ENCODE data around the gene FAM185A. TPM values are rescaled to one million over a fixed set of nuclear protein-coding genes. Genes with fewer than 3 reads are reported as not detected.
"Not testable (repeated sequence)": the region's sequence is repeated elsewhere in the genome, so short reads cannot be mapped to it uniquely, and the experiment has no call there.

FAM185A gene
- total RNA-seq, 1 donor from 2014 or later: 9.1 TPM

- no peaks in the 10 kb centered on the region for H3K9me3 Mint-ChIP-seq
- peaks cover 3% of the 10 kb centered on the region for H3K36me3 Mint-ChIP-seq (ENCODE audit: low read depth)
- H3K27me3 Mint-ChIP-seq (ENCODE audit: insufficient read depth): no peaks in the 10 kb centered on the region
- no peaks in the 10 kb centered on the region for H3K4me1 Mint-ChIP-seq (ENCODE audit: low read depth)
- H3K4me3 Mint-ChIP-seq: no peak overlapping the region
- intact Hi-C loops (cut with micrococcal nuclease): no loop called here
- no peak for DNase-seq (ENCODE audit: low spot score)
- no peak overlapping the region for H3K27ac Mint-ChIP-seq
Observed at GRCh38 chr7:102823390-102824119, 74.8 kb downstream of the FAM185A start.

GRCh38 chr7:102828286-102828685 lies 79.5 kb downstream of the FAM185A start:
- DNase-seq (ENCODE audit: low spot score): no peak
- Mint-ChIP-seq H3K9me3 (no peaks in the 10 kb centered on the region), H3K27me3 (ENCODE audit: insufficient read depth) (peaks cover 3% of the 10 kb centered on the region), H3K36me3 (ENCODE audit: low read depth) (peaks cover 3% of the 10 kb centered on the region), H3K4me3 (no peak overlapping the region), H3K27ac (no peak overlapping the region), H3K4me1 (ENCODE audit: low read depth) (no peaks in the 10 kb centered on the region)
- intact Hi-C loops (cut with micrococcal nuclease): no loop called here

GRCh38 chr7:102829075-102829474 lies 80.3 kb downstream of the FAM185A start:
- H3K27me3 Mint-ChIP-seq (ENCODE audit: insufficient read depth): peaks cover 4% of the 10 kb centered on the region
- H3K27ac Mint-ChIP-seq: no peak overlapping the region
- no peak for DNase-seq (ENCODE audit: low spot score)
- H3K36me3 Mint-ChIP-seq (ENCODE audit: low read depth): peaks cover 3% of the 10 kb centered on the region
- intact Hi-C loops (cut with micrococcal nuclease): no loop called here
- no peak overlapping the region for H3K4me3 Mint-ChIP-seq
- H3K4me1 Mint-ChIP-seq (ENCODE audit: low read depth): no peaks in the 10 kb centered on the region
- no peaks in the 10 kb centered on the region for H3K9me3 Mint-ChIP-seq

GRCh38 chr7:102830197-102830596 lies 81.4 kb downstream of the FAM185A start:
- DNase-seq (ENCODE audit: low spot score): no peak
- no peaks in the 10 kb centered on the region for H3K9me3 Mint-ChIP-seq
- intact Hi-C loops (cut with micrococcal nuclease): no loop called here
- no peak overlapping the region for H3K4me3 Mint-ChIP-seq
- no peak overlapping the region for H3K27ac Mint-ChIP-seq
- peaks cover 7% of the 10 kb centered on the region for H3K27me3 Mint-ChIP-seq (ENCODE audit: insufficient read depth)
- H3K36me3 Mint-ChIP-seq (ENCODE audit: low read depth): peaks cover 3% of the 10 kb centered on the region
- H3K4me1 Mint-ChIP-seq (ENCODE audit: low read depth): peaks cover 10% of the 10 kb centered on the region

- Mint-ChIP-seq H3K4me3 (no peak overlapping the region), H3K36me3 (ENCODE audit: low read depth) (peaks cover 2% of the 10 kb centered on the region), H3K4me1 (ENCODE audit: low read depth) (peaks cover 11% of the 10 kb centered on the region), H3K27ac (no peak overlapping the region), H3K27me3 (ENCODE audit: insufficient read depth) (peaks cover 7% of the 10 kb centered on the region), H3K9me3 (no peaks in the 10 kb centered on the region)
- intact Hi-C loops (cut with micrococcal nuclease): no loop called here
- no peak for DNase-seq (ENCODE audit: low spot score)
Observed at GRCh38 chr7:102832674-102833073, 83.9 kb downstream of the FAM185A start.

- H3K27ac Mint-ChIP-seq: no peak overlapping the region
- intact Hi-C loops (cut with micrococcal nuclease): no loop called here
- peaks cover 9% of the 10 kb centered on the region for H3K27me3 Mint-ChIP-seq (ENCODE audit: insufficient read depth)
- no peaks in the 10 kb centered on the region for H3K36me3 Mint-ChIP-seq (ENCODE audit: low read depth)
- no peak overlapping the region for H3K4me3 Mint-ChIP-seq
- no peak for DNase-seq (ENCODE audit: low spot score)
- H3K9me3 Mint-ChIP-seq: no peaks in the 10 kb centered on the region
- peaks cover 11% of the 10 kb centered on the region for H3K4me1 Mint-ChIP-seq (ENCODE audit: low read depth)
Observed at GRCh38 chr7:102833343-102833742, 84.5 kb downstream of the FAM185A start.

- peaks cover 9% of the 10 kb centered on the region for H3K27me3 Mint-ChIP-seq (ENCODE audit: insufficient read depth)
- no peak overlapping the region for H3K27ac Mint-ChIP-seq
- intact Hi-C loops (cut with micrococcal nuclease): no loop called here
- H3K9me3 Mint-ChIP-seq: no peaks in the 10 kb centered on the region
- no peak overlapping the region for H3K4me3 Mint-ChIP-seq
- no peak for DNase-seq (ENCODE audit: low spot score)
- peaks cover 11% of the 10 kb centered on the region for H3K4me1 Mint-ChIP-seq (ENCODE audit: low read depth)
- no peaks in the 10 kb centered on the region for H3K36me3 Mint-ChIP-seq (ENCODE audit: low read depth)
Observed at GRCh38 chr7:102834466-102834865, 85.7 kb downstream of the FAM185A start.

- peak; percentile 5 for DNase-seq (ENCODE audit: low spot score)
- Mint-ChIP-seq H3K4me1 (ENCODE audit: low read depth) (peaks cover 11% of the 10 kb centered on the region), H3K4me3 (no peak overlapping the region), H3K27me3 (ENCODE audit: insufficient read depth) (peaks cover 10% of the 10 kb centered on the region), H3K36me3 (ENCODE audit: low read depth) (no peaks in the 10 kb centered on the region), H3K27ac (peak overlapping the region; percentile 41), H3K9me3 (no peaks in the 10 kb centered on the region)
- intact Hi-C loops (cut with micrococcal nuclease): loop anchor here (1.0 kb wide), 3 partner anchors 21 to 239 kb away; partner anchors contain the start of gene FBXL13
Observed at GRCh38 chr7:102834999-102835398, 86.2 kb downstream of the FAM185A start.

GRCh38 chr7:102836191-102836919 lies 87.6 kb downstream of the FAM185A start:
- Mint-ChIP-seq H3K9me3 (no peaks in the 10 kb centered on the region), H3K36me3 (ENCODE audit: low read depth) (no peaks in the 10 kb centered on the region), H3K4me1 (ENCODE audit: low read depth) (peaks cover 11% of the 10 kb centered on the region), H3K4me3 (no peak overlapping the region), H3K27ac (no peak overlapping the region), H3K27me3 (ENCODE audit: insufficient read depth) (peaks cover 10% of the 10 kb centered on the region)
- intact Hi-C loops (cut with micrococcal nuclease): no loop called here
- DNase-seq (ENCODE audit: low spot score): no peak

GRCh38 chr7:102836977-102837376 lies 88.2 kb downstream of the FAM185A start:
- H3K27ac Mint-ChIP-seq: no peak overlapping the region
- H3K36me3 Mint-ChIP-seq (ENCODE audit: low read depth): no peaks in the 10 kb centered on the region
- H3K9me3 Mint-ChIP-seq: no peaks in the 10 kb centered on the region
- intact Hi-C loops (cut with micrococcal nuclease): no loop called here
- DNase-seq (ENCODE audit: low spot score): no peak
- H3K4me3 Mint-ChIP-seq: no peak overlapping the region
- H3K27me3 Mint-ChIP-seq (ENCODE audit: insufficient read depth): peaks cover 8% of the 10 kb centered on the region
- peaks cover 11% of the 10 kb centered on the region for H3K4me1 Mint-ChIP-seq (ENCODE audit: low read depth)

- Mint-ChIP-seq H3K9me3 (no peaks in the 10 kb centered on the region), H3K36me3 (ENCODE audit: low read depth) (no peaks in the 10 kb centered on the region), H3K4me3 (no peak overlapping the region), H3K27ac (no peak overlapping the region), H3K4me1 (ENCODE audit: low read depth) (peaks cover 11% of the 10 kb centered on the region), H3K27me3 (ENCODE audit: insufficient read depth) (peaks cover 8% of the 10 kb centered on the region)
- intact Hi-C loops (cut with micrococcal nuclease): no loop called here
- no peak for DNase-seq (ENCODE audit: low spot score)
Observed at GRCh38 chr7:102837802-102838201, 89.0 kb downstream of the FAM185A start.

GRCh38 chr7:102838572-102839101 lies 89.8 kb downstream of the FAM185A start:
- peaks cover 11% of the 10 kb centered on the region for H3K4me1 Mint-ChIP-seq (ENCODE audit: low read depth)
- intact Hi-C loops (cut with micrococcal nuclease); H3K4me3 Mint-ChIP-seq; H3K9me3 Mint-ChIP-seq; H3K27me3 Mint-ChIP-seq (ENCODE audit: insufficient read depth); H3K27ac Mint-ChIP-seq; H3K36me3 Mint-ChIP-seq (ENCODE audit: low read depth); DNase-seq (ENCODE audit: low spot score): not testable (repeated sequence)

GRCh38 chr7:102840404-102840803 lies 91.6 kb downstream of the FAM185A start:
- Mint-ChIP-seq H3K27ac (no peak overlapping the region), H3K4me1 (ENCODE audit: low read depth) (no peaks in the 10 kb centered on the region), H3K4me3 (no peak overlapping the region), H3K9me3 (no peaks in the 10 kb centered on the region), H3K36me3 (ENCODE audit: low read depth) (no peaks in the 10 kb centered on the region), H3K27me3 (ENCODE audit: insufficient read depth) (peaks cover 3% of the 10 kb centered on the region)
- DNase-seq (ENCODE audit: low spot score): no peak
- intact Hi-C loops (cut with micrococcal nuclease): no loop called here

Data from activated T-helper 1 cell treated with anti-CD3 and anti-CD28 coated beads, Interleukin-12 subunit alpha, Interleukin-12 subunit beta, Interleukin-2, Interleukin-4 antibody, amounts not matched to agents 30 ng/mL and 10 ng/mL and 1 ng/mL, durations not matched to agents 14 hours and 24 hours and 36 hours (primary cell).